ENCODE data around the gene PEF1. TPM values are rescaled to one million over a fixed set of nuclear protein-coding genes. Genes with fewer than 3 reads are reported as not detected.

PEF1 gene
- total and polyA plus RNA-seq, 8 donors: 14.5 to 47.3 (median 20.2) TPM

DNA sequence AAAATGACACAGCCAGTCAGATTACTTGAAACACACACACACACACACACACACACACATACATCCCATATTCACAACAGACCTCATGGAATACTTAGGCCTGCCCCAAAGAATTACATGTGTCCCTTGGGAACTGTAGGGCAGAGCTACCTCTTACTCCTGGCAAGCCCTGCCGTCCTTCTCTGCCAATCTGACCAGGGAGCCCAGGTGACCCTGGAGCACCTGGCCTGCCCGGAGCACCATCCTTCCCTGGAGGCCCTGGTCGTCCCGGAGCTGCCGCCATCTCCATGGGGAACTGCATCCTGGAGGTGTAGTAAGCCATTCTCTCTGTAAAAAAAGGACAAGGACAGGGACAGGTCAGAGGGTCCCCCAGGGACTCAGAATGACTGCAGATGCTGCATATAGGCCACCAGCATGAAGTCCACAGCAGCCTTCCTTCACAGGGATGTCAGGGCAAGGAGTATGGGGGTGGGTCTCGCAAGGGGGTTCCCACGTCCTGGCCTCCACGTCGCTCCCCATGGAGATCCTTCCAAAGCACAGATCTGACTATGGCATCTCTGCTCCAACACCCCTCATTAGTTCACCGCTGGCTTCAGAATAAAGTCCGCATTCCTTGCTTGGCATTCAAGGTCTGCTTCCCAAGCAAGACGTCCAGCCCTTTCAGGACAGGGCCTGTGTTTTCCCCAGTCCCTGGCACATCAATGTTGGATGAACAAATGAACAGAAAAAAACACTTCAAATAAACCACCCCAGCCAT lies 9.2 kb upstream of the PEF1 start:
- Histone ChIP-seq H3K9me3 (no peaks in the 10 kb centered on the region), H3K4me3 (no peak overlapping the region), H3K4me1 (peaks cover 0 to 5% (median 0%) of the 10 kb centered on the region in 3 donors), H3K36me3 (no peaks in the 10 kb centered on the region), H3K27me3 (no peaks in the 10 kb centered on the region), H3K27ac (no peak overlapping the region)
- intact Hi-C loops (cut with DNase I): no loop called here
- TF ChIP-seq, protein P1, sequence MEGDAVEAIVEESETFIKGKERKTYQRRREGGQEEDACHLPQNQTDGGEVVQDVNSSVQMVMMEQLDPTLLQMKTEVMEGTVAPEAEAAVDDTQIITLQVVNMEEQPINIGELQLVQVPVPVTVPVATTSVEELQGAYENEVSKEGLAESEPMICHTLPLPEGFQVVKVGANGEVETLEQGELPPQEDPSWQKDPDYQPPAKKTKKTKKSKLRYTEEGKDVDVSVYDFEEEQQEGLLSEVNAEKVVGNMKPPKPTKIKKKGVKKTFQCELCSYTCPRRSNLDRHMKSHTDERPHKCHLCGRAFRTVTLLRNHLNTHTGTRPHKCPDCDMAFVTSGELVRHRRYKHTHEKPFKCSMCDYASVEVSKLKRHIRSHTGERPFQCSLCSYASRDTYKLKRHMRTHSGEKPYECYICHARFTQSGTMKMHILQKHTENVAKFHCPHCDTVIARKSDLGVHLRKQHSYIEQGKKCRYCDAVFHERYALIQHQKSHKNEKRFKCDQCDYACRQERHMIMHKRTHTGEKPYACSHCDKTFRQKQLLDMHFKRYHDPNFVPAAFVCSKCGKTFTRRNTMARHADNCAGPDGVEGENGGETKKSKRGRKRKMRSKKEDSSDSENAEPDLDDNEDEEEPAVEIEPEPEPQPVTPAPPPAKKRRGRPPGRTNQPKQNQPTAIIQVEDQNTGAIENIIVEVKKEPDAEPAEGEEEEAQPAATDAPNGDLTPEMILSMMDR (IDR thresholded peaks at IDR 0.05): no peak
- DNase-seq: no peak
- 62 to 70% methylated on average over 9 to 12 of the region's 12 CpGs for WGBS, 2 donors
- no peak for FAIRE-seq
- no peak for ATAC-seq

DNA sequence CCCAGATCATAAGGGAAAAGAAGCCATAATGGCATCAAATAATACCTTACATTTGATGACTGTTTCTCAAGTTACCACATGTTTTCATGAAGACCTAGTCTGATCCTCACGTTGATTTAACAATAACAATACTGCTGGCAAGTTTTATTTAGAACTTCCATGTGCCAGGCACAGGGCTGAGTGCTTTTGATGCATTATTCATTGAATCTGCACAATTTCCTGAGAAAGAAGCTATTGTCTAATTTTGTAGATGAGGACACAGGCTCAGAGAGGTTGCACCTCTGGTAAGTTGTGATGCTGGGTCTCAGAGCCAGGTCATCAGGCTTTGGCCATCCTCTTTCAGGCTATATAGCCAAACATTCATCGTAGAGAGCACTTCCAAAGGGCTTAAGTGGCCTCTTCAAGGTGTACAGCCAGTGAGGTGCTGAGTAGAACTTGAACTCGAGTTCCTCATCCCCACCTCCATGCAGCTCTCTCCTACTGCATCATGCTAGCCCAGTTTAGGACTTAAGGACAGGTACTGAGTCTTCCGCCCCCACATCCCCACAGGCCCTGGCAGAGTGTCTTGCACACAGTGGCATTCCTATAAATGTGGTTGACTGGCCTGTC lies 8.3 kb upstream of the PEF1 start:
- no peak for FAIRE-seq
- Histone ChIP-seq H3K9me3 (no peaks in the 10 kb centered on the region), H3K27ac (no peak overlapping the region), H3K27me3 (no peaks in the 10 kb centered on the region), H3K36me3 (no peaks in the 10 kb centered on the region), H3K4me1 (peaks cover 0 to 5% (median 0%) of the 10 kb centered on the region in 3 donors), H3K4me3 (no peak overlapping the region)
- TF ChIP-seq, protein P1 (IDR thresholded peaks at IDR 0.05): no peak
- 61 to 75% methylated on average over 4 of the region's 4 CpGs for WGBS, 2 donors
- no peak for DNase-seq
- no peak for ATAC-seq
- intact Hi-C loops (cut with DNase I): no loop called here

DNA sequence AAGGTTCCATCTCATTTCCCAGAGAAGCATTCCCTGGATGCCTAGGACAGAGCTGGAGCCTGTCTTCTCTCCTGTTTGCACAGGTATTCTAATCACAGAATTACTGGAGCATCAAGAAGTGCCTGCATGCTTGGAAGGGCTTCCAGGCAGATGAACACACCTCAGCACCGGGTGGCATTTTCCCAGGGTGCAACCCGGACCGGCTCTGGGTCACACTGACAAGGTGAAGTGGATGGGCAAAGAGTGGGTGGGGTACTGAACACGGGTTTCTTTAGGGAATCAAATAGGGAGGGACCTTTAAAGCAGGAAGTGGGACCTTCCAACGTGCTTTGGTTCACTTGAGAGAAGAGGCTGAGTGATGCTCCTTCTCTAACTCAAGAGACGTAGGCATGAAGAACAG lies 7.1 kb upstream of the PEF1 start:
- Histone ChIP-seq H3K27me3 (no peaks in the 10 kb centered on the region), H3K4me3 (no peak overlapping the region), H3K27ac (no peak overlapping the region), H3K9me3 (no peaks in the 10 kb centered on the region), H3K36me3 (no peaks in the 10 kb centered on the region), H3K4me1 (peaks cover 0 to 5% (median 0%) of the 10 kb centered on the region in 3 donors)
- 54 to 65% methylated on average over 6 of the region's 6 CpGs for WGBS, 2 donors
- FAIRE-seq: no peak
- TF ChIP-seq, protein P1 (IDR thresholded peaks at IDR 0.05): no peak
- DNase-seq: no peak
- ATAC-seq: no peak
- intact Hi-C loops (cut with DNase I): no loop called here

DNA sequence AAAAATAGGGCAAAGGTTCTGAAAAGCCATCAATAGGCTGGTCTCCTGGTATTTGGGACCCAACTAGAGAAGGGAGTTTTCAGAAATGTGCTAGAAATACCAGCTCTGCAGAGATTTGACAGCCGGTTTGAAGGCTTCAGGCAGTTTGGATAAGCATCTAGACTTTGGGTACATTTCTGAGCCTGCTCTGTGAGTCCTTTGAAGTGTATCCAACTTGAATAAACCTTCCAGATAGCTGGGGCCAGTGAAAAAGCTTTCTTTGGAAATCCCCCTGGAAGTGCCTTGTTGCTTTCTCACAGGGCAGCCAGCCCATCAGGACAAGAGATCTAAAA lies 6.4 kb upstream of the PEF1 start:
- DNase-seq (no peak), ATAC-seq (peak in 2 of 4 donors; percentile 36 to 79), FAIRE-seq (no peak)
- WGBS, 2 donors: 11 to 15% methylated on average over 1 of the region's 1 CpG
- TF ChIP-seq, protein P1 (IDR thresholded peaks at IDR 0.05): no peak
- H3K4me1 ChIP-seq: peaks cover 0 to 5% (median 0%) of the 10 kb centered on the region in 3 donors
- no peaks in the 10 kb centered on the region for H3K9me3 ChIP-seq
- no peaks in the 10 kb centered on the region for H3K36me3 ChIP-seq
- intact Hi-C loops (cut with DNase I): no loop called here
- no peak overlapping the region for H3K27ac ChIP-seq
- no peak overlapping the region for H3K4me3 ChIP-seq
- no peaks in the 10 kb centered on the region for H3K27me3 ChIP-seq

All from pancreas (tissue), 10 donors.